Pancreas (tissue), 10 donors: Measurements from ENCODE around the gene SLC46A1. TPM values are rescaled to one million over a fixed set of nuclear protein-coding genes. Genes with fewer than 3 reads are reported as not detected.

Source experiments
- ATAC-seq, 4 donors: fragments of 200-7000 bp; cut with Tn5 transposase; one replicate each; pipeline versions ENCODE4 v1.8.0 to v1.9.1; 2020; ENCODE audit warnings: mild to moderate bottlenecking in 4 of 4, moderate library complexity in 4 of 4
- DNase-seq, 6 donors: peaks; one replicate each; pipeline ENCODE4 v3.0.0-alpha.2; 2020
- FAIRE-seq: peaks from 2 replicates; lab custom pipeline; 2012; peaks lifted over from hg19 to GRCh38; lab: Jason Lieb, UNC
- H3K27ac ChIP-seq, 4 donors: fragments of 200-600 bp; sonication (generic); 1 replicate in 3 of 4; 2 replicates in 1 of 4; pipeline versions ENCODE4 v1.5.0 to v1.8.0; 2020
- H3K27me3 ChIP-seq, 4 donors: fragments of 200-600 bp; one replicate each; pipeline ENCODE4 v1.8.0; 2021
- H3K36me3 ChIP-seq, 3 donors: fragments of 200-600 bp; sonication (generic) in 1 of 3; one replicate each; pipeline versions ENCODE4 v1.5.0 to v1.8.0; 2020 to 2021
- H3K4me1 ChIP-seq, 3 donors: fragments of 200-600 bp; one replicate each; pipeline ENCODE4 v1.8.0; 2021
- H3K4me3 ChIP-seq, 4 donors: fragments of 200-600 bp; sonication (generic) in 2 of 4; one replicate each; pipeline versions ENCODE4 v1.5.0 to v1.8.0; 2020 to 2021
- H3K9me3 ChIP-seq, 4 donors: fragments of 200-600 bp; one replicate each; pipeline ENCODE4 v1.8.0; 2021
- CTCF ChIP-seq, 4 donors: fragments of 200-600 bp; sonication (generic) in 3 of 4; IDR thresholded peaks; one replicate each; pipeline versions ENCODE4 v1.5.0 to v1.8.0; 2021; ENCODE audit warnings: antibody characterized with exemption in 4 of 4
- WGBS, 2 donors: extraction: QIAGEN DNeasy Blood & Tissue Kit; methylation state at CpG; one replicate each; pipeline ENCODE4 v1.1.7; 2013; 5-methylcytosine and 5-hydroxymethylcytosine counted together
- intact Hi-C, 3 donors: fragments of 100-400 bp; cut with DNase I; formaldehyde crosslinking; loops; one replicate each; pipeline versions ENCODE4 v1.11.1 to v1.14.2; 2022
- polyA plus RNA-seq, 2 donors: library from polyadenylated mRNA; stranded (reverse); fragments of 200-250 nt; gene quantifications; one replicate each; pipeline ENCODE4 v1.2.3, GENCODE V29; 2013
- total RNA-seq, 6 donors: library from RNA; stranded (reverse); fragmentation: NEBNext Ultra II Directional in 4 of 6; extraction: Animal tissue kit (Norgen Biotek cat#: 25700) in 4 of 6; gene quantifications; one replicate each; pipeline versions ENCODE4 v1.2.1 to v1.2.4, GENCODE V29; 2021 to 2023
- donor health status: healthy with polysubstance abuse.
- donor health status: DM: no; HTN: no; CAD: no; lungs with moderate emphysema.
- donor health status: DM: no; HTN: no; CAD: no.
- donor health status: control.
- donor health status: control.
- donor health status: Bipolar disorder and iron deficiency.
- donor health status: DM: yes; HTN: yes; CAD: no.
- donor health status: DM: no; HTN: no; CAD: no.
- donor health status: DM: no; HTN: no; CAD: no.
- donor health status: DM: yes; HTN: yes; CAD: no.

Gene SLC46A1
- total and polyA plus RNA-seq, 8 donors: 5.8 to 13.8 (median 7.3) TPM

- Histone ChIP-seq H3K4me1 (no peaks in the 10 kb centered on the region), H3K27ac (no peak overlapping the region), H3K9me3 (no peaks in the 10 kb centered on the region), H3K36me3 (peaks cover 0 to 41% (median 22%) of the 10 kb centered on the region in 3 donors), H3K27me3 (no peaks in the 10 kb centered on the region), H3K4me3 (no peak overlapping the region)
- ATAC-seq (no peak), FAIRE-seq (no peak), DNase-seq (no peak)
- intact Hi-C loops: no loop called here
- WGBS, 2 donors: 86 to 89% methylated on average over 6 of the region's 6 CpGs
- TF ChIP-seq CTCF (IDR thresholded peaks at IDR 0.05): no peak
Measured at GRCh38 chr17:28396635-28397239, 9.3 kb downstream of the SLC46A1 start.

DNA sequence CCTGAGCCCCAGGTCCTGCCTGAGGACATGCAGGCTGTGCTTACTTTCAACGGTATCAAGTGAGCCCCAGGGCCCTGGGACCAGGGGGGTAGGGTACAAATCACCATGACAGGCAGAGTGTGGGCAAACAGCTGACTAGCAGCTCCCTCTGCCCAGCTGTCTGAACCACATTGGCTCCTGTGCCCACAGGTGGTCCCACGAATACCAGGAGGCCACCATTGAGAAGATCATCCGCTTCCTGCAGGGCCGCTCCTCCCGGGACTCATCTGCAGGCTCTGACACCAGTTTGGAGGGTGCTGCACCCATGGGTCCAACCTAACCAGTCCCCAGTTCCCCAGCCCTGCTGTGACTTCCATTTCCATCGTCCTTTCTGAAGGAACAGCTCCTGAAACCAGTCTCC lies 10.0 kb downstream of the SLC46A1 start:
- FAIRE-seq (no peak), ATAC-seq (no peak), DNase-seq (no peak)
- Histone ChIP-seq H3K27ac (no peak overlapping the region), H3K4me1 (no peaks in the 10 kb centered on the region), H3K36me3 (peaks cover 0 to 48% (median 27%) of the 10 kb centered on the region in 3 donors), H3K27me3 (no peaks in the 10 kb centered on the region), H3K9me3 (no peaks in the 10 kb centered on the region), H3K4me3 (no peak overlapping the region)
- WGBS, 2 donors: 85 to 89% methylated on average over 6 of the region's 6 CpGs
- intact Hi-C loops: no loop called here
- TF ChIP-seq CTCF (IDR thresholded peaks at IDR 0.05): no peak

- ATAC-seq (no peak), DNase-seq (no peak), FAIRE-seq (no peak)
- WGBS, 2 donors: 57 to 64% methylated on average over 2 of the region's 2 CpGs
- Histone ChIP-seq H3K4me3 (no peak overlapping the region), H3K4me1 (no peaks in the 10 kb centered on the region), H3K27me3 (no peaks in the 10 kb centered on the region), H3K27ac (no peak overlapping the region), H3K9me3 (no peaks in the 10 kb centered on the region), H3K36me3 (peaks cover 0 to 54% (median 32%) of the 10 kb centered on the region in 3 donors)
- TF ChIP-seq CTCF (IDR thresholded peaks at IDR 0.05): no peak
- intact Hi-C loops: no loop called here
Measured at GRCh38 chr17:28395426-28395825, 10.6 kb downstream of the SLC46A1 start.

DNA sequence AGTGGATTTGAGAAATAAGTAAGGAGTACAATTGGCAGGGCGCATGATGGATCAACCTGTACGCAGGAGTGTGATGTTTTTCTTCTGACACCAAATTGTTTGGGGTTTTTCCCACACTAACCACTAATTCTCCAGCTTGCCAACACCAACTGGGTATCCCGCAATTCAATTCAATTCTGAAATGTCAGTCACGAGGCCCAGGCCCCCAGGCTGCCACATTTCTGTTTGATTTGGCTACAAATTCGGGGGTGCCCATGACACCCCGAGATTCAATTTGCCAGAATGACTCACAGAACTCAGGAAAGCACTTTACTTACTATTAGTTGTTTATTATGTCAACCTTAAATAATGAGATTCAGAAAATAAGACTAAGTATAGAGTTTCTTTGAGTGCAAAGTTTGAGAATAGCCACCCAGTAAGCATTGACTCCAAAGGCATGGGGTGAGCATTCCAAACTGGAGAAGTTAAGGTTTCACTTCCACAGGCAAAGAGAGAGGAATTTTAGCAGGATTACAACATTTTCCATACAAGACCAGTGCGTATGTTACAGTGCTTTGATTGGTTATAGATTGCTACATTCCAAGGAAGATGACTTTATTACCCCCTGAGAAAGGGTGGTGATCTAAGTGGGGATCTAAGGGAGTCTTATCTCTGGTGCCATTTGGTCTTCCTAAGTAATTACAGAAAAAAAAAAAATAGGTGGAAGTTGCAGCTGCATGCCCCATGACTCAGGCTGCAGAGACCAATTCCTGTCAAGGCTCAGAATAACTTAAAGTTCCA lies 11.5 kb downstream of the SLC46A1 start:
- WGBS, 2 donors: 81% methylated on average over 7 of the region's 7 CpGs
- no peak for ATAC-seq
- no peak overlapping the region for H3K4me3 ChIP-seq
- no peaks in the 10 kb centered on the region for H3K27me3 ChIP-seq
- H3K27ac ChIP-seq: no peak overlapping the region
- intact Hi-C loops: no loop called here
- no peaks in the 10 kb centered on the region for H3K4me1 ChIP-seq
- H3K9me3 ChIP-seq: no peaks in the 10 kb centered on the region
- no peak for DNase-seq
- no peak for TF ChIP-seq CTCF (IDR thresholded peaks at IDR 0.05)
- no peak for FAIRE-seq
- peaks cover 0 to 63% (median 35%) of the 10 kb centered on the region in 3 donors for H3K36me3 ChIP-seq

- H3K27ac ChIP-seq: no peak overlapping the region
- no peaks in the 10 kb centered on the region for H3K9me3 ChIP-seq
- peaks cover 0 to 68% (median 42%) of the 10 kb centered on the region in 3 donors for H3K36me3 ChIP-seq
- ATAC-seq (peak in 2 of 4 donors; percentile 28 to 31), FAIRE-seq (no peak), DNase-seq (no peak)
- intact Hi-C loops: no loop called here
- no peak overlapping the region for H3K4me3 ChIP-seq
- no peak for TF ChIP-seq CTCF (IDR thresholded peaks at IDR 0.05)
- H3K4me1 ChIP-seq: no peaks in the 10 kb centered on the region
- WGBS, 2 donors: 86 to 90% methylated on average over 10 of the region's 10 CpGs
- no peaks in the 10 kb centered on the region for H3K27me3 ChIP-seq
Measured at GRCh38 chr17:28392491-28392890, 13.5 kb downstream of the SLC46A1 start.
